DND-41 (cell line): ENCODE results near the gene HTR1A.
A peak's percentile ranks its signal among the peaks of the same experiment; 100 is the strongest.

Source experiments
- ATAC-seq: fragments of 200-7000 bp; cut with Tn5 transposase; 3 replicates; pipeline ENCODE4 v1.9.1; 2021; ENCODE audit warnings: low read depth; ENCODE audit not compliant: insufficient read depth
- DNase-seq: peaks from one replicate; pipeline ENCODE4 v3.0.0-alpha.2; 2020
- H2AFZ ChIP-seq: 2 replicates; pipeline ENCODE4 v1.6.0; 2012; ENCODE audit warnings: low read depth, low read length
- H3K27ac ChIP-seq: 2 replicates; pipeline ENCODE4 v1.5.1; 2012; ENCODE audit warnings: low read length, inconsistent platforms
- H3K27me3 ChIP-seq: fragments of 200-600 bp; sonication (generic); 2 replicates; pipeline ENCODE4 v1.6.0; 2012; ENCODE audit warnings: low read length, mild to moderate bottlenecking, inconsistent platforms; ENCODE audit not compliant: insufficient read depth, poor library complexity
- H3K36me3 ChIP-seq: 2 replicates; pipeline ENCODE4 v1.5.1; 2012; ENCODE audit warnings: low read length, inconsistent platforms; ENCODE audit not compliant: insufficient read depth
- H3K4me1 ChIP-seq: 2 replicates; pipeline ENCODE4 v1.5.1; 2012; ENCODE audit warnings: mild to moderate bottlenecking, low read length; ENCODE audit not compliant: insufficient read depth
- H3K4me2 ChIP-seq: 2 replicates; pipeline ENCODE4 v1.6.0; 2012; ENCODE audit warnings: mild to moderate bottlenecking, moderate library complexity, low read length, inconsistent platforms; ENCODE audit not compliant: insufficient read depth
- H3K4me3 ChIP-seq, 2 experiments: fragments of 200-600 bp in 1 of 2; shearing (Covaris generic) in 1 of 2; 2 replicates each; pipeline ENCODE4 v1.5.1; 2012 to 2016; ENCODE audit warnings: inconsistent platforms in 2 of 2, low read length in 2 of 2, mild to moderate bottlenecking in 2 of 2, low read depth in 1 of 2, moderate library complexity in 1 of 2
- H3K79me2 ChIP-seq: 2 replicates; pipeline ENCODE4 v1.6.0; 2012; ENCODE audit warnings: low read length, inconsistent platforms; ENCODE audit not compliant: insufficient read depth
- H3K9ac ChIP-seq: 2 replicates; pipeline ENCODE4 v1.6.0; 2012; ENCODE audit warnings: low read depth, mild to moderate bottlenecking, inconsistent platforms, low read length, moderate library complexity
- H3K9me3 ChIP-seq: 2 replicates; pipeline ENCODE4 v1.5.1; 2012; ENCODE audit warnings: low read length, moderate library complexity, mild to moderate bottlenecking, inconsistent platforms; ENCODE audit not compliant: insufficient read depth, severe bottlenecking
- H4K20me1 ChIP-seq: 2 replicates; pipeline ENCODE4 v1.6.0; 2012; ENCODE audit warnings: low read length; ENCODE audit not compliant: insufficient read depth
- EZH2 ChIP-seq: IDR thresholded peaks from 3 replicates; pipeline ENCODE4 v1.6.1; 2012; ENCODE audit warnings: borderline replicate concordance, low read depth, mild to moderate bottlenecking, moderate library complexity, low read length, inconsistent platforms; ENCODE audit not compliant: severe bottlenecking
- TF ChIP-seq, protein P1 (sequence below): IDR thresholded peaks from 2 replicates; pipeline ENCODE4 v1.5.1; 2012; ENCODE audit warnings: borderline replicate concordance, low read length, moderate library complexity, mild to moderate bottlenecking; ENCODE audit not compliant: poor library complexity, severe bottlenecking; ENCODE audit errors: extremely low read depth

Gene HTR1A

DNA sequence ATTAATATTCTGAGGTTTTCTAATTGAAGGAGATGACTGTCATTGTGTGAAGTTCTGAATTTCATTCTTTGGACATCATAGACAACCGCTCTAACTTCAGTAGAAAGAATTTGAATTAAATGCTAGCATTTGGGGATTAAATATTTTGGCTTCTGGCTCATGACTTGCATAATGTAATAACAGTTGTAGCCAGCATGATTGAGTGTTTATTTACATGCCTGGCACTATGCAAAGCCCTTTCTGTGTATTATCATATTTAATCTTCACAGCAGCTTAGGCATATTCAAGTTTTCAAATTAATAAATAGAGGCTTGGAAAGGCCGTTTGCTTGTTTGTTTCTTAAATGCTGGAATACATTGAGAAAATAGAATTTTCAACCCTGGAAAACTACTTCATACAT, 19.6 kb upstream of the HTR1A start:
- Histone ChIP-seq H3K9ac (no peak overlapping the region), H3K4me2 (no peak overlapping the region), H4K20me1 (no peaks in the 10 kb centered on the region), H3K79me2 (no peaks in the 10 kb centered on the region), H3K27ac (no peak overlapping the region), H3K36me3 (no peaks in the 10 kb centered on the region), H3K9me3 (no peaks in the 10 kb centered on the region), H2AFZ (no peak overlapping the region), H3K4me1 (no peaks in the 10 kb centered on the region), H3K4me3 (no peak overlapping the region), H3K27me3 (no peaks in the 10 kb centered on the region)
- no peak for ATAC-seq
- no peak for DNase-seq
- TF ChIP-seq EZH2, result no peak
- TF ChIP-seq, protein P1, sequence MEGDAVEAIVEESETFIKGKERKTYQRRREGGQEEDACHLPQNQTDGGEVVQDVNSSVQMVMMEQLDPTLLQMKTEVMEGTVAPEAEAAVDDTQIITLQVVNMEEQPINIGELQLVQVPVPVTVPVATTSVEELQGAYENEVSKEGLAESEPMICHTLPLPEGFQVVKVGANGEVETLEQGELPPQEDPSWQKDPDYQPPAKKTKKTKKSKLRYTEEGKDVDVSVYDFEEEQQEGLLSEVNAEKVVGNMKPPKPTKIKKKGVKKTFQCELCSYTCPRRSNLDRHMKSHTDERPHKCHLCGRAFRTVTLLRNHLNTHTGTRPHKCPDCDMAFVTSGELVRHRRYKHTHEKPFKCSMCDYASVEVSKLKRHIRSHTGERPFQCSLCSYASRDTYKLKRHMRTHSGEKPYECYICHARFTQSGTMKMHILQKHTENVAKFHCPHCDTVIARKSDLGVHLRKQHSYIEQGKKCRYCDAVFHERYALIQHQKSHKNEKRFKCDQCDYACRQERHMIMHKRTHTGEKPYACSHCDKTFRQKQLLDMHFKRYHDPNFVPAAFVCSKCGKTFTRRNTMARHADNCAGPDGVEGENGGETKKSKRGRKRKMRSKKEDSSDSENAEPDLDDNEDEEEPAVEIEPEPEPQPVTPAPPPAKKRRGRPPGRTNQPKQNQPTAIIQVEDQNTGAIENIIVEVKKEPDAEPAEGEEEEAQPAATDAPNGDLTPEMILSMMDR, result no peak

DNA sequence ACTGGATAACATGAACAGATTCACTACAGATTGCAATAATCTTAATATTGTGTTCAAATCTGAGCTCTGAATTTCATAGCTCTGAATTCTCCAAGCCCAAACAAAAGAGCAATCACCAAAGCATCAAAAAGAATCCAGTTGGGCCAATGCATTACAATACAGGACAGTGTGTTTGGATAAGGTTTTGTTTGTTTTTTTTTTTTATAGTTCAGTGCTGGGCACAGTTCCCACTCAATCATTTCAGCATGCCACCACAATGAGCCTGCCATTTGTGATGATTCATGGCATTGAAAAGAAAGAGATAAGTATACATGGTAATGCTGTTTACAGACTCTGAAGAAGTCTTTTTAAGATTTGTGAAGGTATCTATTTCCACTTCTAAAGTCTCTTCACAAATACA, 1.7 kb upstream of the HTR1A start:
- H3K4me1 ChIP-seq, result no peaks in the 10 kb centered on the region
- peaks cover 11% of the 10 kb centered on the region for H3K9me3 ChIP-seq
- H3K27ac ChIP-seq, result no peak overlapping the region
- H3K36me3 ChIP-seq, result no peaks in the 10 kb centered on the region
- no peak overlapping the region for H3K4me3 ChIP-seq
- H3K79me2 ChIP-seq, result no peaks in the 10 kb centered on the region
- TF ChIP-seq, protein P1, result no peak
- TF ChIP-seq EZH2, result no peak
- no peak for ATAC-seq
- no peak overlapping the region for H3K9ac ChIP-seq
- no peak overlapping the region for H2AFZ ChIP-seq
- H3K4me2 ChIP-seq, result no peak overlapping the region
- no peaks in the 10 kb centered on the region for H3K27me3 ChIP-seq
- no peak for DNase-seq
- H4K20me1 ChIP-seq, result no peaks in the 10 kb centered on the region

DNA sequence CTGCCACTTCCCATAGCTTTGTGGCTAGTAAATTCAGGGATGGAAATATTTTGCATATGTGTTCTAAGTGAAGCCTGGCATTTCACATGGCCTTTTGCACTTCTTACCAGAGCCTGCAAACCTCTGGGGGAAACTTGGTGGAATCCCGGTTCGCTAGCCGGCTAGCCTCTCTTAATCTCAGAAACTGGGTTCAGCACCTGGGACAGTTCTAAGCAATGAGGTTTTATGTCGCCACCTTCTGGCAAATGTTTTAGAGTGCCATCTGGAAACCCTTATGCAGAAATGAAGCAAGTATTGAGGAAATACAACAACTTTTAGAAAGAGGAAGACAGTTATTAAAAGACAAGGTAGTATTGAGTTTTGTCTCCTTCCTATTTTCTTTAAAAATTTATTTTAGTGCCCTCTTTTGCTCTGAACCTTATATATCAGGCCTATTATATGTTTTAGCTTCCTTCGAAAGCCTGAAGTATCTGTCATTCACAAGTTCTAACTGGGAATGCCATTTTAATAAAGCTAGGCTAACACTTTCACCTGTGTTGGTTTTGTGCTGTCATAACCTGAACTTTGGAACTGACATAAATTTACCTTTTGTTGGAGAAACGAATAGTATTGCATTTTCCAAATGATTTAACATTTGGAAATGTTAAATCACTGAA, 963 bp upstream of the HTR1A start:
- no peaks in the 10 kb centered on the region for H3K79me2 ChIP-seq
- no peaks in the 10 kb centered on the region for H4K20me1 ChIP-seq
- no peak overlapping the region for H3K27ac ChIP-seq
- H3K4me2 ChIP-seq, result no peak overlapping the region
- H3K9me3 ChIP-seq, result peaks cover 11% of the 10 kb centered on the region
- ATAC-seq (peak; percentile 71; the same call in 2 of the 3 replicates), DNase-seq (peak; percentile 45)
- H2AFZ ChIP-seq, result no peak overlapping the region
- H3K9ac ChIP-seq, result no peak overlapping the region
- H3K36me3 ChIP-seq, result no peaks in the 10 kb centered on the region
- no peaks in the 10 kb centered on the region for H3K4me1 ChIP-seq
- TF ChIP-seq, protein P1, result peak; percentile 84
- no peak for TF ChIP-seq EZH2
- H3K27me3 ChIP-seq, result no peaks in the 10 kb centered on the region
- H3K4me3 ChIP-seq, result no peak overlapping the region
